Mucosa of descending colon (tissue), 3 donors: Measurements from ENCODE around the gene CADM1. TPM values are rescaled to one million over a fixed set of nuclear protein-coding genes. Genes with fewer than 3 reads are reported as not detected.

Source experiments
- ATAC-seq: fragments of 200-7000 bp; cut with Tn5 transposase; one replicate; pipeline ENCODE4 v1.9.1; 2020; ENCODE audit warnings: mild to moderate bottlenecking, moderate library complexity
- DNase-seq, 3 donors: peaks; one replicate each; pipeline ENCODE4 v3.0.0-alpha.2; 2020
- H3K36me3 ChIP-seq: fragments of 200-600 bp; one replicate; pipeline ENCODE4 v1.8.0; 2021; ENCODE audit warnings: low read depth, mild to moderate bottlenecking
- H3K4me1 ChIP-seq: fragments of 200-600 bp; one replicate; pipeline ENCODE4 v1.8.0; 2021; ENCODE audit warnings: low read depth, mild to moderate bottlenecking
- H3K4me3 ChIP-seq: fragments of 200-600 bp; one replicate; pipeline ENCODE4 v1.8.0; 2021; ENCODE audit warnings: mild to moderate bottlenecking
- H3K9me3 ChIP-seq: fragments of 200-600 bp; one replicate; pipeline ENCODE4 v1.8.0; 2021; ENCODE audit warnings: mild to moderate bottlenecking
- intact Hi-C, 2 donors: fragments of 100-400 bp; cut with DNase I in 1 of 2; cut with micrococcal nuclease in 1 of 2; formaldehyde crosslinking; loops; one replicate each; pipeline versions ENCODE4 v1.11.0 to v1.11.1; 2022; cut with DNase I, micrococcal nuclease
- total RNA-seq, 3 donors: library from RNA; stranded (reverse); fragmentation: NEBNext Ultra II Directional in 2 of 3; extraction: Animal tissue kit (Norgen Biotek cat#: 25700) in 2 of 3; gene quantifications; one replicate each; pipeline versions ENCODE4 v1.2.1 to v1.2.4, GENCODE V29; 2021 to 2023
- TF ChIP-seq, protein P1 (sequence below): fragments of 200-600 bp; IDR thresholded peaks from one replicate; pipeline ENCODE4 v1.8.0; 2022; ENCODE audit warnings: antibody characterized with exemption, mild to moderate bottlenecking
- donor health status: DM: no; HTN: no; CAD: no; lungs with moderate emphysema.
- donor health status: DM: no; HTN: no; CAD: no.
- donor health status: DM: no; HTN: yes; CAD: no.

Gene CADM1
- total RNA-seq, 3 donors from 2014 or later: 4.3 to 20.2 (median 7.2) TPM

DNA sequence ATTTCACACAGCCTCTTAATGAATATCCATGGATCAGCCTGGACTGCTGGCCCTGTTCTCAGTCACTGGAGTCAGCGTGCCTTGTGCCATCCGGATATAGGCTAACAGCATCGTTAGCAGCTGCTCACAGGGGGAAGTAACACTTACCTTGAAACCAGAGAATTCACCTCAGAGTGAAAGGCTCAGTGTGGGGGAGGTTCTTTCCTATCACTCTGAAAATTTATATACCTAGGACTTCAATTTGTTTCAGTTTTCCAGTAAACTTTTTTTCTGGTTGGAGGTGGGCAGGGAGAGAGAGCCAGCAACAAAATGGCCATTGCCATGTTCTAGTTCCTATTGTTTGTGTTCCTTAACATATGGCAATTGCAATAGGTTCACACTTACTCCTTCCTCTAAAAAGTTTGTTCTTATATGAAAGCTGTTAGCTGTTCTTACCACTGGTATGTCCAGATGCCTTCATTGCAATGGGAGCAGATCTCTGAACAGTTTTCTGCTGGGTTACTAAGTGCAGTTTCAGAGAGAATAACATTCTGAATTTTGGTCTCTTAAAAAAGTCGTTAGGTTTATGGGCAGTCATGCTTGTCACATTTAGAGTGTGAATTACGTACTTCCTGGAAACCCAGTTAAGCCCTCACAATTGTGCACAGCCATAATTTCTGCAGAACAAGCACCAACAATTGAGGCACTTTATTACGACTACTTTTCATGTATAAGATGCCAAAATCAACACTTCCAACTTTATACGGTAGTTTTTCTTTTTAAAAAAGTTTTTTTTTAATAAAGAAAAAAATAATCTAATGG, 247.6 kb downstream of the CADM1 start:
- Histone ChIP-seq H3K4me3 (no peak overlapping the region), H3K4me1 (no peaks in the 10 kb centered on the region), H3K36me3 (no peaks in the 10 kb centered on the region), H3K9me3 (no peaks in the 10 kb centered on the region)
- intact Hi-C loops: no loop called here
- peak; percentile 81 for ATAC-seq
- TF ChIP-seq, protein P1, sequence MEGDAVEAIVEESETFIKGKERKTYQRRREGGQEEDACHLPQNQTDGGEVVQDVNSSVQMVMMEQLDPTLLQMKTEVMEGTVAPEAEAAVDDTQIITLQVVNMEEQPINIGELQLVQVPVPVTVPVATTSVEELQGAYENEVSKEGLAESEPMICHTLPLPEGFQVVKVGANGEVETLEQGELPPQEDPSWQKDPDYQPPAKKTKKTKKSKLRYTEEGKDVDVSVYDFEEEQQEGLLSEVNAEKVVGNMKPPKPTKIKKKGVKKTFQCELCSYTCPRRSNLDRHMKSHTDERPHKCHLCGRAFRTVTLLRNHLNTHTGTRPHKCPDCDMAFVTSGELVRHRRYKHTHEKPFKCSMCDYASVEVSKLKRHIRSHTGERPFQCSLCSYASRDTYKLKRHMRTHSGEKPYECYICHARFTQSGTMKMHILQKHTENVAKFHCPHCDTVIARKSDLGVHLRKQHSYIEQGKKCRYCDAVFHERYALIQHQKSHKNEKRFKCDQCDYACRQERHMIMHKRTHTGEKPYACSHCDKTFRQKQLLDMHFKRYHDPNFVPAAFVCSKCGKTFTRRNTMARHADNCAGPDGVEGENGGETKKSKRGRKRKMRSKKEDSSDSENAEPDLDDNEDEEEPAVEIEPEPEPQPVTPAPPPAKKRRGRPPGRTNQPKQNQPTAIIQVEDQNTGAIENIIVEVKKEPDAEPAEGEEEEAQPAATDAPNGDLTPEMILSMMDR: no peak
- DNase-seq: peak in 1 of 3 donors; percentile 10

DNA sequence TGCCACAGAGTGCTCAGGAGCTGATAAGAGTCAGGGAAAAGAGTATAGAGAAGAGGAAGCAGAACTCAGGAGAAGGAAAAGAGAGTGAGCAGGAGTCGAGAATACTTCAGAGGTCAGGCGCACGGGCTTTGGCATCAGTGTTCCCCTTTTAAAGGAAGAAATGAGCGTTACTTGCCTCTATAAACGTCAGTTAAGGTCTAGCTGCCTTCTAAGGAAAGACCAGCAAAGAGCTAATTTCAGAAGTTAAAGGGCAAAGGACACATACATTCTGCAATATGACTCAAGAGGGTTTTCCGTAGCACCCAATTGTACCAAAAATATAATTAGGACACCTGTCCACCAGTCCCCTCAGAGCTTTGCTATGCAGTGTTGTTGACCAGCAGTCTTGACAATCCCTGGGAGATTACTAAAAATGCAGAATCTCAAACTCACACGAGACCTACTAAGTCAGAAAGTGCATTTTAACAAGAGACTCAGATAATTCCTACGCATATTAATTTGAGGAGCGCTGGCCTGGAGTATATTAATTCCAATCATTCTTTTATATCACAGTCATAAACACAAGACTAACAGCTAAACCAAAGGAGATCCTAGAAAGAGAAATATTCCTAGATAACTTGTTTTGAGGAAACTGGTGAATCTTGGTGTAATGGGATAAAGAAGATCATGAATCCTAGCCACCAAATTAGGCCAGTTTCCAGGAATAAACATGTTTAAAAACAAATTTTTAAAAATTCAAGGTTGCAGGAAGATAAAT, 249.0 kb downstream of the CADM1 start:
- H3K4me3 ChIP-seq: no peak overlapping the region
- H3K9me3 ChIP-seq: no peaks in the 10 kb centered on the region
- H3K4me1 ChIP-seq: no peaks in the 10 kb centered on the region
- H3K36me3 ChIP-seq: no peaks in the 10 kb centered on the region
- DNase-seq (no peak), ATAC-seq (no peak)
- TF ChIP-seq, protein P1: no peak
- intact Hi-C loops: no loop called here

DNA sequence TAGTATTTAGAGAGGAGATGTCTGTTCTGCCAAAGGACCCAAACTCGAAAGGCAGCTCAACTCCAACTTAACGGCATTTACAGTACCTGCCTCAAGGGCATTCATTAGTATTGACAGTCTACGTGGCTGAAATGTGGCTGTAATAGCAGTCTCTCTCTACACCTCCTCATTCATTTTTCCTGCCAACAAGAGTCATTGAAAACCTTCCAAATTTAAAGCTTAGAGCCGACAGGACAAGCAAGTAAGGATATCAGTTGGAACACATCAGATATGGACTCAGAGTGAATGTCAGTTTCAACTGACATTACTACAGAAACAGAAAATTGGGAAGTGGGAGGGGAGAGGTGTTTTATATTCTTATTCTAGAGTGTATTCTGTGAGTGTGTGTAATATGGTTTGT, 253.1 kb downstream of the CADM1 start:
- TF ChIP-seq, protein P1: no peak
- no peak for DNase-seq
- intact Hi-C loops: no loop called here
- no peak for ATAC-seq
- Histone ChIP-seq H3K4me1 (no peaks in the 10 kb centered on the region), H3K36me3 (no peaks in the 10 kb centered on the region), H3K4me3 (no peak overlapping the region), H3K9me3 (no peaks in the 10 kb centered on the region)

DNA sequence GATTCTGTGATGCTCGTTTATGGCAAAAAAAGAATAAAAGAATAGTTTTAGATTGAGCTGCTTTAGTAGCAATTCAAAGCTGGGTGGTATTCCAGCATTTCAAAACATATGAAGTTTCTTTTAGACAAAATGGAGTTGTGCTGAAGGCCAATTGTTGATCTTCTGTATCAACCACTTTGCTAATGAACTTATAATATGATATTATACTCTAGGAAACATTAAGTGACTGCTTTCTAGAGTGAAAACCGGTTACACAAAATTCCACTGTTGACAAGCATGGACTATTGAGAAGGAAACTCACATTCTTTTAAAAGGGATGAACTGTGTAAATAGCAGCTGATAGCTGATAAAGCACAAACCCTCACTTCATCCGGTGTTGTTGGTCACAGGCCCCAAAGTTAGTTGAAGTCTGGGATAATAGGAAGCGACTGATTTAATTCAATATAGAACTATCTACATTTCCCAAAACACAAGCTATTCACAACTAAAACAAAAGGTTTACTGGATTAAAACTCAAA, 255.1 kb downstream of the CADM1 start:
- TF ChIP-seq, protein P1: no peak
- no peaks in the 10 kb centered on the region for H3K4me1 ChIP-seq
- intact Hi-C loops: no loop called here
- DNase-seq (no peak), ATAC-seq (no peak)
- no peak overlapping the region for H3K4me3 ChIP-seq
- no peaks in the 10 kb centered on the region for H3K9me3 ChIP-seq
- no peaks in the 10 kb centered on the region for H3K36me3 ChIP-seq

DNA sequence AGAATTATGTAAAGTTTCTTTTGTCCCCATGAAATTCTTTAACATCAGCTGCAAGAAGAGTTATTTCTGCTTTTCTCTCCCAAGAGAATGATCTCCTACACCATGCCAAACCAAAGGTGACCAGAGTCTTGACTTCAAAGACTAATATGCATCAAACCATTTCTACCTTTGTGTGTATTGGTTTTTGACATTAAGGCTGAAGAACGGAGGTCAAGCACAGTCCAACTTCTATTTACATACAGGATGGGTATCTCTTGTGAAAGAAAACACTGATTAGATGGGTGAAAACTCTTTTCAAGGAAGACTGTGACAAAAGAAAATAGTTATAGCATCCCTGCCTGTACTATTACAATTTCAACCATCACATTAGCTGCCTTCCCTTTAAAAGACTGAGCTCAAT, 256.3 kb downstream of the CADM1 start:
- Histone ChIP-seq H3K4me3 (no peak overlapping the region), H3K4me1 (no peaks in the 10 kb centered on the region), H3K36me3 (no peaks in the 10 kb centered on the region), H3K9me3 (no peaks in the 10 kb centered on the region)
- ATAC-seq: no peak
- no peak for DNase-seq
- TF ChIP-seq, protein P1: no peak
- intact Hi-C loops: no loop called here
